ENCODE measurements around the gene TBX10. TPM values are rescaled to one million over a fixed set of nuclear protein-coding genes. Genes with fewer than 3 reads are reported as not detected.

TBX10 gene
- total and polyA plus RNA-seq, 7 donors = 15.8 to 109 (median 60.6) TPM; not detected in 4

- Histone ChIP-seq H3K9me3 (no peaks in the 10 kb centered on the region), H3K4me1 (peaks cover 0 to 25% (median 16%) of the 10 kb centered on the region in 4 donors), H3K27me3 (peaks cover 0 to 6% (median 0%) of the 10 kb centered on the region in 3 donors), H3K27ac (no peak overlapping the region), H3K36me3 (peaks cover 4 to 24% (median 13%) of the 10 kb centered on the region in 4 donors), H3K4me3 (no peak overlapping the region)
- 71 to 82% methylated on average over 4 of the region's 4 CpGs for WGBS, 2 donors
- no peak for DNase-seq
- intact Hi-C loops (cut with DNase I) = loop anchor here (5.0 kb wide), 1 partner anchor 75 kb away; the partner anchor contains the start of genes CDK2AP2 and PITPNM1
- TF ChIP-seq EP300 (IDR thresholded peaks at IDR 0.05) (no peak), POLR2A (IDR thresholded peaks at IDR 0.05) (no peak), POLR2AphosphoS5 (IDR thresholded peaks at IDR 0.05) (no peak)
- TF ChIP-seq, protein P1, sequence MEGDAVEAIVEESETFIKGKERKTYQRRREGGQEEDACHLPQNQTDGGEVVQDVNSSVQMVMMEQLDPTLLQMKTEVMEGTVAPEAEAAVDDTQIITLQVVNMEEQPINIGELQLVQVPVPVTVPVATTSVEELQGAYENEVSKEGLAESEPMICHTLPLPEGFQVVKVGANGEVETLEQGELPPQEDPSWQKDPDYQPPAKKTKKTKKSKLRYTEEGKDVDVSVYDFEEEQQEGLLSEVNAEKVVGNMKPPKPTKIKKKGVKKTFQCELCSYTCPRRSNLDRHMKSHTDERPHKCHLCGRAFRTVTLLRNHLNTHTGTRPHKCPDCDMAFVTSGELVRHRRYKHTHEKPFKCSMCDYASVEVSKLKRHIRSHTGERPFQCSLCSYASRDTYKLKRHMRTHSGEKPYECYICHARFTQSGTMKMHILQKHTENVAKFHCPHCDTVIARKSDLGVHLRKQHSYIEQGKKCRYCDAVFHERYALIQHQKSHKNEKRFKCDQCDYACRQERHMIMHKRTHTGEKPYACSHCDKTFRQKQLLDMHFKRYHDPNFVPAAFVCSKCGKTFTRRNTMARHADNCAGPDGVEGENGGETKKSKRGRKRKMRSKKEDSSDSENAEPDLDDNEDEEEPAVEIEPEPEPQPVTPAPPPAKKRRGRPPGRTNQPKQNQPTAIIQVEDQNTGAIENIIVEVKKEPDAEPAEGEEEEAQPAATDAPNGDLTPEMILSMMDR (IDR thresholded peaks at IDR 0.05) = no peak
Measured at GRCh38 chr11:67582011-67582410, 57.6 kb downstream of the TBX10 start.

- no peak for DNase-seq
- peaks cover 0 to 25% (median 16%) of the 10 kb centered on the region in 4 donors for H3K4me1 ChIP-seq
- intact Hi-C loops (cut with DNase I) = loop anchor here (5.0 kb wide), 1 partner anchor 74 kb away; the partner anchor contains the start of genes CDK2AP2 and PITPNM1
- no peak overlapping the region for H3K27ac ChIP-seq
- 15 to 54% methylated on average over 11 of the region's 11 CpGs for WGBS, 2 donors
- no peak overlapping the region for H3K4me3 ChIP-seq
- peaks cover 2 to 19% (median 12%) of the 10 kb centered on the region in 4 donors for H3K36me3 ChIP-seq
- no peaks in the 10 kb centered on the region for H3K9me3 ChIP-seq
- TF ChIP-seq POLR2AphosphoS5 (IDR thresholded peaks at IDR 0.05) (no peak), POLR2A (IDR thresholded peaks at IDR 0.05) (no peak), EP300 (IDR thresholded peaks at IDR 0.05) (no peak)
- TF ChIP-seq, protein P1 (IDR thresholded peaks at IDR 0.05) = no peak
- H3K27me3 ChIP-seq = peaks cover 0 to 6% (median 0%) of the 10 kb centered on the region in 3 donors
Measured at GRCh38 chr11:67581469-67581868, 58.1 kb downstream of the TBX10 start.

Small RNA genes lying within 50 kb of the gene (small RNA-seq; reads per million reads assigned to genes)
- 0 reads per million in 3 donors for gene AP003385.3
- gene RPL37P2 = 0 reads per million in 3 donors

Other genes starting within 250 kb of the TBX10 start
- 10 to 100 TPM; 11.4 to 18.1 (median 16.5) TPM for gene RAD9A, start 247.8 kb downstream of the TBX10 start, total RNA-seq
- gene RAD9A, start 247.8 kb downstream of the TBX10 start, polyA plus RNA-seq = 10 to 100 TPM in 1 of 3 donors, 1 to 10 TPM in 2; 6.5 to 33.9 (median 6.6) TPM
- gene PPP1CA, start 237.9 kb downstream of the TBX10 start, total RNA-seq = 10 to 100 TPM; 59.5 to 87.0 (median 80.0) TPM
- gene PPP1CA, start 237.9 kb downstream of the TBX10 start, polyA plus RNA-seq = 100 to 1,000 TPM; 228 to 357 (median 235) TPM
- 1 to 10 TPM in 2 of 4 donors, under 1 TPM in 1, not detected in 1; 0.71 to 2.5 (median 1.2) TPM for gene TBC1D10C, start 235.7 kb downstream of the TBX10 start, total RNA-seq
- 10 to 100 TPM in 1 of 3 donors, 1 to 10 TPM in 2; 1.6 to 48.2 (median 1.8) TPM for gene TBC1D10C, start 235.7 kb downstream of the TBX10 start, polyA plus RNA-seq
- under 1 TPM; 0.16 to 0.68 (median 0.46) TPM for gene CARNS1, start 224.1 kb downstream of the TBX10 start, total RNA-seq
- under 1 TPM in 1 of 3 donors, not detected in 2; 0.83 TPM for gene CARNS1, start 224.1 kb downstream of the TBX10 start, polyA plus RNA-seq
- 10 to 100 TPM; 27.1 to 70.2 (median 35.2) TPM for gene RPS6KB2, start 211.3 kb downstream of the TBX10 start, total RNA-seq
- gene RPS6KB2, start 211.3 kb downstream of the TBX10 start, polyA plus RNA-seq = 10 to 100 TPM; 55.9 to 67.9 (median 62.0) TPM
- 1 to 10 TPM in 3 of 4 donors, under 1 TPM in 1; 0.71 to 3.7 (median 2.1) TPM for gene PTPRCAP, start 202.1 kb downstream of the TBX10 start, total RNA-seq
- gene PTPRCAP, start 202.1 kb downstream of the TBX10 start, polyA plus RNA-seq = 100 to 1,000 TPM in 1 of 3 donors, 1 to 10 TPM in 2; 2.4 to 129 (median 2.8) TPM
- gene CORO1B, start 196.3 kb downstream of the TBX10 start, total RNA-seq = 10 to 100 TPM; 42.9 to 52.9 (median 46.1) TPM
- 100 to 1,000 TPM; 150 to 190 (median 166) TPM for gene CORO1B, start 196.3 kb downstream of the TBX10 start, polyA plus RNA-seq
- gene GPR152, start 187.0 kb downstream of the TBX10 start, total RNA-seq = not detected
- gene GPR152, start 187.0 kb downstream of the TBX10 start, polyA plus RNA-seq = not detected
- gene CABP4, start 184.4 kb downstream of the TBX10 start, total RNA-seq = 1 to 10 TPM in 1 of 4 donors, under 1 TPM in 3; 0.41 to 1.5 (median 0.63) TPM
- under 1 TPM in 2 of 3 donors, not detected in 1; 0.60 to 0.61 TPM for gene CABP4, start 184.4 kb downstream of the TBX10 start, polyA plus RNA-seq
- gene TMEM134, start 170.5 kb downstream of the TBX10 start, total RNA-seq = 100 to 1,000 TPM in 3 of 4 donors, 10 to 100 TPM in 1; 54.6 to 137 (median 121) TPM
- gene TMEM134, start 170.5 kb downstream of the TBX10 start, polyA plus RNA-seq = 10 to 100 TPM; 66.7 to 96.1 (median 69.1) TPM
- 100 to 1,000 TPM; 103 to 120 (median 109) TPM for gene AIP, start 156.7 kb downstream of the TBX10 start, total RNA-seq
- gene AIP, start 156.7 kb downstream of the TBX10 start, polyA plus RNA-seq = 10 to 100 TPM; 71.2 to 82.3 (median 76.6) TPM
- 10 to 100 TPM in 1 of 4 donors, 1 to 10 TPM in 3; 3.2 to 16.0 (median 5.6) TPM for gene PITPNM1, start 134.4 kb downstream of the TBX10 start, total RNA-seq
- gene PITPNM1, start 134.4 kb downstream of the TBX10 start, polyA plus RNA-seq = 10 to 100 TPM; 16.2 to 69.1 (median 36.1) TPM
- 10 to 100 TPM; 13.3 to 32.9 (median 23.7) TPM for gene CDK2AP2, start 131.6 kb downstream of the TBX10 start, total RNA-seq
- 100 to 1,000 TPM in 2 of 3 donors, 10 to 100 TPM in 1; 64.9 to 126 (median 101) TPM for gene CDK2AP2, start 131.6 kb downstream of the TBX10 start, polyA plus RNA-seq
- gene CABP2, start 116.3 kb downstream of the TBX10 start, total RNA-seq = not detected
- gene CABP2, start 116.3 kb downstream of the TBX10 start, polyA plus RNA-seq = not detected
- 100 to 1,000 TPM; 349 to 702 (median 499) TPM for gene GSTP1, start 56.0 kb downstream of the TBX10 start, total RNA-seq
- 100 to 1,000 TPM; 451 to 717 (median 599) TPM for gene GSTP1, start 56.0 kb downstream of the TBX10 start, polyA plus RNA-seq
- 100 to 1,000 TPM; 152 to 286 (median 203) TPM for gene NDUFV1, start 32.8 kb downstream of the TBX10 start, total RNA-seq
- 100 to 1,000 TPM; 169 to 268 (median 254) TPM for gene NDUFV1, start 32.8 kb downstream of the TBX10 start, polyA plus RNA-seq
- gene NUDT8, start 9.8 kb downstream of the TBX10 start, total RNA-seq = 10 to 100 TPM in 1 of 4 donors, 1 to 10 TPM in 3; 3.6 to 10.9 (median 7.0) TPM
- 10 to 100 TPM; 29.6 to 63.1 (median 51.1) TPM for gene NUDT8, start 9.8 kb downstream of the TBX10 start, polyA plus RNA-seq
- not detected for gene ACY3, start 11.0 kb upstream of the TBX10 start, total RNA-seq
- gene ACY3, start 11.0 kb upstream of the TBX10 start, polyA plus RNA-seq = 10 to 100 TPM; 12.4 to 16.6 (median 16.2) TPM
- gene ALDH3B2, start 34.9 kb upstream of the TBX10 start, total RNA-seq = not detected
- under 1 TPM in 1 of 3 donors, not detected in 2; 0.38 TPM for gene ALDH3B2, start 34.9 kb upstream of the TBX10 start, polyA plus RNA-seq